Measurements from ENCODE around the gene HOTAIR.

Gene HOTAIR

GRCh38 chr12:53928054-53928835 lies 46.5 kb downstream of the HOTAIR start:
- DNase-seq (ENCODE audit: low spot score): no peak

- no peak for DNase-seq (ENCODE audit: low spot score)
Observed at GRCh38 chr12:53927220-53928029, 47.3 kb downstream of the HOTAIR start.

- DNase-seq (ENCODE audit: low spot score): no peak
Observed at GRCh38 chr12:53924521-53925405, 50.0 kb downstream of the HOTAIR start.

GRCh38 chr12:53916788-53917655 lies 57.7 kb downstream of the HOTAIR start:
- no peak for DNase-seq (ENCODE audit: low spot score)

Measured in cerebellar cortex (tissue), 1 donor.